ENCODE measurements around the gene PEAK3. TPM values are rescaled to one million over a fixed set of nuclear protein-coding genes. Genes with fewer than 3 reads are reported as not detected.

The PEAK3 gene
- total RNA-seq, 1 donor from 2014 or later = not detected

GRCh38 chr19:2248136-2249009 is 33.6 kb downstream of the PEAK3 start:
- H3K4me3 ChIP-seq (ENCODE audit: low read depth, low read length) = no peak overlapping the region
- FAIRE-seq (no peak), DNase-seq (ENCODE audit: low read depth) (no peak)
- TF ChIP-seq CTCF (IDR thresholded peaks at IDR 0.05; ENCODE audit: insufficient read depth, low read length, severe bottlenecking) = no peak
- peaks cover 27% of the 10 kb centered on the region for H3K27me3 ChIP-seq (ENCODE audit: control insufficient read depth, insufficient read depth, low read length)
- peaks cover 30% of the 10 kb centered on the region for H3K36me3 ChIP-seq (ENCODE audit: control insufficient read depth, insufficient read depth, low read length)

GRCh38 chr19:2247433-2248101 is 34.4 kb downstream of the PEAK3 start:
- TF ChIP-seq CTCF (IDR thresholded peaks at IDR 0.05; ENCODE audit: insufficient read depth, low read length, severe bottlenecking) = no peak
- FAIRE-seq (no peak), DNase-seq (ENCODE audit: low read depth) (no peak)
- no peak overlapping the region for H3K4me3 ChIP-seq (ENCODE audit: low read depth, low read length)
- peaks cover 36% of the 10 kb centered on the region for H3K36me3 ChIP-seq (ENCODE audit: control insufficient read depth, insufficient read depth, low read length)
- peaks cover 19% of the 10 kb centered on the region for H3K27me3 ChIP-seq (ENCODE audit: control insufficient read depth, insufficient read depth, low read length)

GRCh38 chr19:2246801-2247361 is 35.1 kb downstream of the PEAK3 start:
- TF ChIP-seq CTCF (IDR thresholded peaks at IDR 0.05; ENCODE audit: insufficient read depth, low read length, severe bottlenecking) = no peak
- Histone ChIP-seq H3K4me3 (ENCODE audit: low read depth, low read length) (no peak overlapping the region), H3K36me3 (ENCODE audit: control insufficient read depth, insufficient read depth, low read length) (peaks cover 40% of the 10 kb centered on the region), H3K27me3 (ENCODE audit: control insufficient read depth, insufficient read depth, low read length) (peaks cover 14% of the 10 kb centered on the region)
- FAIRE-seq (no peak), DNase-seq (ENCODE audit: low read depth) (no peak)

GRCh38 chr19:2246014-2246620 is 35.9 kb downstream of the PEAK3 start:
- FAIRE-seq = no peak
- Histone ChIP-seq H3K36me3 (ENCODE audit: control insufficient read depth, insufficient read depth, low read length) (peaks cover 42% of the 10 kb centered on the region), H3K4me3 (ENCODE audit: low read depth, low read length) (no peak overlapping the region)

GRCh38 chr19:2245273-2245672 is 36.7 kb downstream of the PEAK3 start:
- H3K36me3 ChIP-seq (ENCODE audit: control insufficient read depth, insufficient read depth, low read length) = peaks cover 42% of the 10 kb centered on the region
- DNase-seq (ENCODE audit: low read depth) (no peak), FAIRE-seq (no peak)
- H3K4me3 ChIP-seq (ENCODE audit: low read depth, low read length) = no peak overlapping the region
- H3K27me3 ChIP-seq (ENCODE audit: control insufficient read depth, insufficient read depth, low read length) = peaks cover 6% of the 10 kb centered on the region
- no peak for TF ChIP-seq CTCF (IDR thresholded peaks at IDR 0.05; ENCODE audit: insufficient read depth, low read length, severe bottlenecking)

More at GRCh38 chr19:2246014-2246620, 35.9 kb downstream of the PEAK3 start:
- H3K27me3 ChIP-seq (ENCODE audit: control insufficient read depth, insufficient read depth, low read length) = peaks cover 10% of the 10 kb centered on the region
- no peak for TF ChIP-seq CTCF (IDR thresholded peaks at IDR 0.05; ENCODE audit: insufficient read depth, low read length, severe bottlenecking)
- no peak for DNase-seq (ENCODE audit: low read depth)

All from bronchial epithelial cell (primary cell).